ENCODE data around the gene MRPS27. TPM values are rescaled to one million over a fixed set of nuclear protein-coding genes. Genes with fewer than 3 reads are reported as not detected.

Gene MRPS27
- total RNA-seq, 1 donor from 2014 or later = 37.0 TPM

DNA sequence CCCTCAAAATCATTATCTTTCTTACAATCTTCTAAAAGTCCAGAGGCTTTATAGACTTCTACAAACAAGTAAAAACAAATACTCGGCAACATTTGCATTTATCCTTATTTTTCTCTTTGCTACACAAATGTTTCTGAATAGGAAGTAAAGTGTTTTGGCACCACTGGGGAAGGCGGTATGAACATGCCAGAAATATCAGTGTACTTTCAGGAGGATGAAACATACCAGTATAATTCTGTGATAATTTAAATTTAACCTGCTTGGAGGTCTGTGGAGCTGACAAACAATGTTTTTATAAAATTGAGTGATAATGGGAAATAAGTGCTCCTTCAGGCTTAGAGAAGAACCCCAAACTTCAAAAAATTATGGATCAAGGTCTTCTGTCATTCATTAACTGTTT lies 51.8 kb downstream of the MRPS27 start:
- no peak overlapping the region for H3K27ac Mint-ChIP-seq (ENCODE audit: unreplicated experiment)
- peaks cover 2% of the 10 kb centered on the region for H3K36me3 Mint-ChIP-seq (ENCODE audit: low read depth, unreplicated experiment)
- no peak overlapping the region for H3K4me2 ChIP-seq (ENCODE audit: low read length)
- H3K27me3 ChIP-seq (ENCODE audit: insufficient read depth, low read length) = no peaks in the 10 kb centered on the region
- no peak overlapping the region for H3K4me3 Mint-ChIP-seq (ENCODE audit: unreplicated experiment)
- no peak for DNase-seq (ENCODE audit: low read depth)
- no peak overlapping the region for H2AFZ ChIP-seq (ENCODE audit: low read depth, low read length)
- H3K27me3 Mint-ChIP-seq (ENCODE audit: low read depth, unreplicated experiment) = no peaks in the 10 kb centered on the region
- no peak for FAIRE-seq
- no peaks in the 10 kb centered on the region for H3K9me3 ChIP-seq (ENCODE audit: insufficient read depth, low read depth, low read length)
- no peak for TF ChIP-seq EZH2 (IDR thresholded peaks at IDR 0.05; ENCODE audit: insufficient read depth, low read length)
- TF ChIP-seq, protein P1, sequence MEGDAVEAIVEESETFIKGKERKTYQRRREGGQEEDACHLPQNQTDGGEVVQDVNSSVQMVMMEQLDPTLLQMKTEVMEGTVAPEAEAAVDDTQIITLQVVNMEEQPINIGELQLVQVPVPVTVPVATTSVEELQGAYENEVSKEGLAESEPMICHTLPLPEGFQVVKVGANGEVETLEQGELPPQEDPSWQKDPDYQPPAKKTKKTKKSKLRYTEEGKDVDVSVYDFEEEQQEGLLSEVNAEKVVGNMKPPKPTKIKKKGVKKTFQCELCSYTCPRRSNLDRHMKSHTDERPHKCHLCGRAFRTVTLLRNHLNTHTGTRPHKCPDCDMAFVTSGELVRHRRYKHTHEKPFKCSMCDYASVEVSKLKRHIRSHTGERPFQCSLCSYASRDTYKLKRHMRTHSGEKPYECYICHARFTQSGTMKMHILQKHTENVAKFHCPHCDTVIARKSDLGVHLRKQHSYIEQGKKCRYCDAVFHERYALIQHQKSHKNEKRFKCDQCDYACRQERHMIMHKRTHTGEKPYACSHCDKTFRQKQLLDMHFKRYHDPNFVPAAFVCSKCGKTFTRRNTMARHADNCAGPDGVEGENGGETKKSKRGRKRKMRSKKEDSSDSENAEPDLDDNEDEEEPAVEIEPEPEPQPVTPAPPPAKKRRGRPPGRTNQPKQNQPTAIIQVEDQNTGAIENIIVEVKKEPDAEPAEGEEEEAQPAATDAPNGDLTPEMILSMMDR (IDR thresholded peaks at IDR 0.05; ENCODE audit: insufficient read depth, low read depth, low read length) = no peak
- peaks cover 3% of the 10 kb centered on the region for H3K36me3 ChIP-seq (ENCODE audit: insufficient read depth, low read length)
- no peak overlapping the region for H3K27ac ChIP-seq (ENCODE audit: low read depth, low read length)
- H3K4me1 ChIP-seq (ENCODE audit: insufficient read depth, low read length) = no peaks in the 10 kb centered on the region
- peaks cover 6% of the 10 kb centered on the region for H3K79me2 ChIP-seq (ENCODE audit: insufficient read depth, low read length)
- peaks cover 3% of the 10 kb centered on the region for H3K4me1 Mint-ChIP-seq (ENCODE audit: low read depth, unreplicated experiment)
- no peak overlapping the region for H3K9ac ChIP-seq (ENCODE audit: low read length)
- H3K9me3 Mint-ChIP-seq (ENCODE audit: unreplicated experiment) = no peaks in the 10 kb centered on the region
- peaks cover 4% of the 10 kb centered on the region for H4K20me1 ChIP-seq (ENCODE audit: insufficient read depth, low read length)
- no peak overlapping the region for H3K4me3 ChIP-seq (ENCODE audit: insufficient read depth, low read depth, low read length)

DNA sequence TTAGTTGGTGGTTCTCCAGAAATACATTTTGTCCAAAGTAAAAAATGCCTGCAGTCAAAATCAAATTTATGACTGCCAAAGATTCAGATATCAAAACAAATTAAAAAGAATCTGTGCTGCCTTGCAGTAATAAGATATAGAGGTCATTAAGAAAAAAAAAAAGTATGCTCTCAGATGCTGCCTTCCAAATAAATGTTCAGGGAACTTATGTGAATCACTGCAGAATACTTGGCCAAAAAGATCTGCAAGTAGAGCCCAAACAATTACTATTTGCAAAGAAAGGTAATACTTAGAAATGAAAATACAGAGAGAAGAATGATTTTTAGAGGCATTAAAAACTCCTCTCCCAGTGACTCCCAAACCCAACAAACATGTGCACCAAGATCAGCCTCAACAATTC lies 52.4 kb downstream of the MRPS27 start:
- TF ChIP-seq, protein P1 (IDR thresholded peaks at IDR 0.05; ENCODE audit: insufficient read depth, low read depth, low read length) = no peak
- no peak for TF ChIP-seq EZH2 (IDR thresholded peaks at IDR 0.05; ENCODE audit: insufficient read depth, low read length)
- Mint-ChIP-seq H3K9me3 (ENCODE audit: unreplicated experiment) (no peaks in the 10 kb centered on the region), H3K27me3 (ENCODE audit: low read depth, unreplicated experiment) (no peaks in the 10 kb centered on the region), H3K4me1 (ENCODE audit: low read depth, unreplicated experiment) (peaks cover 3% of the 10 kb centered on the region), H3K27ac (ENCODE audit: unreplicated experiment) (no peak overlapping the region), H3K36me3 (ENCODE audit: low read depth, unreplicated experiment) (peaks cover 2% of the 10 kb centered on the region), H3K4me3 (ENCODE audit: unreplicated experiment) (no peak overlapping the region)
- no peaks in the 10 kb centered on the region for H3K27me3 ChIP-seq (ENCODE audit: insufficient read depth, low read length)
- peaks cover 3% of the 10 kb centered on the region for H3K36me3 ChIP-seq (ENCODE audit: insufficient read depth, low read length)
- H2AFZ ChIP-seq (ENCODE audit: low read depth, low read length) = no peak overlapping the region
- H3K4me2 ChIP-seq (ENCODE audit: low read length) = no peak overlapping the region
- no peaks in the 10 kb centered on the region for H3K9me3 ChIP-seq (ENCODE audit: insufficient read depth, low read depth, low read length)
- H3K4me1 ChIP-seq (ENCODE audit: insufficient read depth, low read length) = no peaks in the 10 kb centered on the region
- no peak overlapping the region for H3K9ac ChIP-seq (ENCODE audit: low read length)
- no peak overlapping the region for H3K27ac ChIP-seq (ENCODE audit: low read depth, low read length)
- peaks cover 4% of the 10 kb centered on the region for H4K20me1 ChIP-seq (ENCODE audit: insufficient read depth, low read length)
- no peak overlapping the region for H3K4me3 ChIP-seq (ENCODE audit: insufficient read depth, low read depth, low read length)
- FAIRE-seq = no peak
- peaks cover 6% of the 10 kb centered on the region for H3K79me2 ChIP-seq (ENCODE audit: insufficient read depth, low read length)
- DNase-seq (ENCODE audit: low read depth) = no peak

DNA sequence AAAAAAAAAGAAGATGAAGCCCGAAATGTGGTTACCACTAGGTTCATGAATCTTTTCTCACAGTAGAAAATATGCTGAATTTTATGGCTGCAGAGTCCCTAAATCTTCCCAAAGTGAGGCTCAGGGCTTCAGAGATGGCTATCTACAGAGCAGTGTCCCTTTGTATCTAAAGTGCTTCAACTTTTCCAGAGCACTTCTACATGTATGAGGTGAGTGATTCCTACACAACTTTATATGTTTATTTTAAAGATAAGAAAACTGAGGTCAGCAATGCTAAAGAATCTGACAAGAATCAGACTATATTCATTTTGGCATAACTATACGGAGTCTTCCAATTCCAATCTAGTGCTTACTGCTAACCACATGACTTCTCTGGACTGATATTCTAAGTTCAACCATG lies 53.2 kb downstream of the MRPS27 start:
- Histone ChIP-seq H3K9me3 (ENCODE audit: insufficient read depth, low read depth, low read length) (no peaks in the 10 kb centered on the region), H4K20me1 (ENCODE audit: insufficient read depth, low read length) (peaks cover 4% of the 10 kb centered on the region), H3K36me3 (ENCODE audit: insufficient read depth, low read length) (no peaks in the 10 kb centered on the region), H3K4me1 (ENCODE audit: insufficient read depth, low read length) (no peaks in the 10 kb centered on the region), H3K79me2 (ENCODE audit: insufficient read depth, low read length) (peaks cover 6% of the 10 kb centered on the region), H3K27ac (ENCODE audit: low read depth, low read length) (no peak overlapping the region), H3K4me3 (ENCODE audit: insufficient read depth, low read depth, low read length) (no peak overlapping the region), H2AFZ (ENCODE audit: low read depth, low read length) (no peak overlapping the region), H3K4me2 (ENCODE audit: low read length) (no peak overlapping the region), H3K9ac (ENCODE audit: low read length) (no peak overlapping the region), H3K27me3 (ENCODE audit: insufficient read depth, low read length) (no peaks in the 10 kb centered on the region)
- Mint-ChIP-seq H3K27ac (ENCODE audit: unreplicated experiment) (no peak overlapping the region), H3K4me3 (ENCODE audit: unreplicated experiment) (no peak overlapping the region), H3K4me1 (ENCODE audit: low read depth, unreplicated experiment) (peaks cover 3% of the 10 kb centered on the region), H3K9me3 (ENCODE audit: unreplicated experiment) (no peaks in the 10 kb centered on the region), H3K36me3 (ENCODE audit: low read depth, unreplicated experiment) (no peaks in the 10 kb centered on the region), H3K27me3 (ENCODE audit: low read depth, unreplicated experiment) (no peaks in the 10 kb centered on the region)
- TF ChIP-seq, protein P1 (IDR thresholded peaks at IDR 0.05; ENCODE audit: insufficient read depth, low read depth, low read length) = no peak
- no peak for TF ChIP-seq EZH2 (IDR thresholded peaks at IDR 0.05; ENCODE audit: insufficient read depth, low read length)
- DNase-seq (ENCODE audit: low read depth) (no peak), FAIRE-seq (no peak)
